Lower leg skin (tissue), 3 donors: ENCODE results near the gene MRPL32.

Experiments
- POLR2A ChIP-seq, 2 donors: fragments of 450-650 bp; IDR thresholded peaks; one replicate each; pipeline ENCODE4 v1.6.1; 2016 to 2017; ENCODE audit warnings: antibody characterized with exemption in 2 of 2, mild to moderate bottlenecking in 1 of 2, moderate library complexity in 1 of 2
- TF ChIP-seq, protein P1 (sequence below), 3 donors: fragments of 450-650 bp; IDR thresholded peaks; one replicate each; pipeline ENCODE4 v1.5.1; 2016; ENCODE audit warnings: antibody characterized with exemption in 3 of 3, mild to moderate bottlenecking in 3 of 3, moderate library complexity in 2 of 3

DNA sequence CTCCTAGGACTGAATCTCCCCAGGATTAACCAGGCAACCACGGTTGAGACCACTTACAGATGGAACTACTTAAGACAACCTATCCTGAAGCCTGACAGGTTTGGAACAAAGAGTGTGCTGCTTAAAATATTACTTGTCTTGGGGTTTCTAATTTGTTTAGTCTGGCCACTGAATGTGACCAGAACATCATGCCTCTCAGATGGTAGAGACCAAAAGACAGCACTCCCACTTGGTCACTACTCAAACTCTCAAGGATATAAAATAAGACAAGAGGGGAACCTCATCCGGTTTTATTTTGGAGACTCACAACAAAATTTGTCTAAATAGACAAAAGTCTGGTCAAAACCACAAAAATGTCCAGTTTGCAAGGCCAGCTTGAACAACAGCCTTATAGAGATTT is 15.3 kb downstream of the MRPL32 start:
- TF ChIP-seq, protein P1, sequence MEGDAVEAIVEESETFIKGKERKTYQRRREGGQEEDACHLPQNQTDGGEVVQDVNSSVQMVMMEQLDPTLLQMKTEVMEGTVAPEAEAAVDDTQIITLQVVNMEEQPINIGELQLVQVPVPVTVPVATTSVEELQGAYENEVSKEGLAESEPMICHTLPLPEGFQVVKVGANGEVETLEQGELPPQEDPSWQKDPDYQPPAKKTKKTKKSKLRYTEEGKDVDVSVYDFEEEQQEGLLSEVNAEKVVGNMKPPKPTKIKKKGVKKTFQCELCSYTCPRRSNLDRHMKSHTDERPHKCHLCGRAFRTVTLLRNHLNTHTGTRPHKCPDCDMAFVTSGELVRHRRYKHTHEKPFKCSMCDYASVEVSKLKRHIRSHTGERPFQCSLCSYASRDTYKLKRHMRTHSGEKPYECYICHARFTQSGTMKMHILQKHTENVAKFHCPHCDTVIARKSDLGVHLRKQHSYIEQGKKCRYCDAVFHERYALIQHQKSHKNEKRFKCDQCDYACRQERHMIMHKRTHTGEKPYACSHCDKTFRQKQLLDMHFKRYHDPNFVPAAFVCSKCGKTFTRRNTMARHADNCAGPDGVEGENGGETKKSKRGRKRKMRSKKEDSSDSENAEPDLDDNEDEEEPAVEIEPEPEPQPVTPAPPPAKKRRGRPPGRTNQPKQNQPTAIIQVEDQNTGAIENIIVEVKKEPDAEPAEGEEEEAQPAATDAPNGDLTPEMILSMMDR (IDR thresholded peaks at IDR 0.05) = no peak
- TF ChIP-seq POLR2A (IDR thresholded peaks at IDR 0.05) = no peak
